NCI-H524 (cell line): ENCODE results near the gene CCDC116.
"Not testable (repeated sequence)": the region's sequence is repeated elsewhere in the genome, so short reads cannot be mapped to it uniquely, and the experiment has no call there.

Source experiments
- DNase-seq, 2 experiments: peaks; one replicate each; lab custom pipeline; 2025; lab: John Stamatoyannopoulos, UW

CCDC116 gene

DNA sequence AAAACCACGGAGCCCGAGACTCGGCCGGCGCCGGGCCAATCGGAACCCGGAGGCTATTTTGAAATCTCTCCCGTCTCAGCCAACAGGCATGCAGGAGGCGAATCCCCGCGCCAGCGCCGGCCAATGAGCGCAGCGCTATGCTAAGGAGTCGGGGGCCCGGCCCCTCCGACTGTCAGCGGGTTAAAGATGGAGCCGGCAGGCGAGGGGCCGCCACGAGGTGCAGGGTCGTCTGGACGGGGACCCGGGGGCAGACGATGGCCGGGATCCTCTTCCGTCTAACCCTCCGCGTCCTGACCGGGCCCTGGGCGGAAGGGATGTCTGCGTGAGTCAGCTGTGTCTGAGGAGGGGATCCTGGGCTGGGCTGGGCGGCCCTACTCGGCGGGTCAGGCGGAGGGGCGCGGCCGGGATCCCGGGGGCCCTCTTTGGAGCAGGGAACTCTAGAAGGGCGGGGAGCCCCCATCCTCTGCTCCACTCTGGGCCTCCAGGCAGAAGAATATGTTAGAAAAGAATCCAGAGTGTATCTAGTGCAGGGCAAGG lies 19.5 kb downstream of the CCDC116 start:
- DNase-seq = peak; percentile 82 to 94

DNA sequence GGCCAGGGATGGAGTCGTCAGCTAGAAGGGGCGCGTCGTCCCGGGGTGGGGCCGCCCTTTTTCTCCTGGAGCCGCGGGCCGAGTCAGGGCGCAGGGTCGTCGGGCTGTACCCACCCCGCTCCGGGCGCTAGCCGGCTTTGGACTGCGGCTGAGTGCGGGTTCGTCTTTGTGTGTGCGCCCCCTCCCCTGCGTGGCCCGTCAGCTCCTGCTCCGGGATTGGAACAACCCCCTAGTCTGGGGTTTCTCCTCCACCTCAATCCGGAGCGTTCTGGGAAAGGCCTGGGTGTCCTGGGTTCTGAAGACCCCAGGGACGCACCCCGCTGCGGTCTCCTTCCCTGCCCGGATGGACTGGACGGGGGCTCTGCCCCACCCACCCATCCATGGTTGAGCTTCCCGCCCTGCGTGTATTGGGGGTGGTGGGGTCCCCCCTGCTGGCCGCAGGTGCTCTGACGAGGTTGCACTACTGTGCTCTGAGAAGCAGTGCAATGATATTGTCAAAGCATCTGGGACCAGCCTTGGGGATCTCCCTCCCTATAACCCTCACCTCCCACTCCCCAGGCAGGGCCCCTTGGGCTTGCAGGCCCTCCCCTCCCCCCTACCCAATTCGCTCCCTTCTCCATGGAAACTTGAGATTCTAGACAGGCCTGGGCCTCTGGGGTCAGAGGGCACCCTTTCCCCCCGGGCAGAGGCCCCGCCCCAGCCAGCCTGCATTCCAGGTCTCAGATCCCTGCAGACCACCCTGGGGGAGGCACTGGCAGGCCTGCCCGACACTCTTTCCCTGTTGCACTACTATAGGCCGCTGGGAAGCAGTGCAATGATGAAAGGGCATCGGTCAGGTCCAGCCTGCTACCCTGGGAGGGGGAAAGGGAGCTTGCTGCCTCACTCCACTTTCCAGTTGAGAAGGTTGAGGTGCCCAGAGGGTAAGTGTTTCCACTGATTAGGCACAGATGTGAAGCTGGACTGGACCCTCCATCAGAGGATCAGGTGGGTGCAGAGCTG lies 20.3 kb downstream of the CCDC116 start:
- DNase-seq = no peak

DNA sequence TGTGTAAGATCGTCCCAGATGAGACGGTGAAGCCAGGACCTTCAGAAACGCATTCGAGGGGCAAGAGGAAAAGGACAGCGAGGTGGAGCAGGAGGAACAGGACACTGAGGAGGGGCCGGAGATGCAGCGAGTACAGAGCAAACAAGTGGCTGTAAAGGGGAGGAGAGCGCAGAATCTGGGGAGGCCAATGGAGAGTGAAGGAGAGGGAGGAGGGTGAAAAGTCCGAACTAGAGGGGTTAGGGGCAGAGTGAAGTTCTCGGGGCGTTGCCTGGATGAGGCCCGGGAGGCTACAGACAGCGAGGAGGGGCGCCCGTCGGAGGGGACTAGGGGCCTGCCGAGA lies 24.4 kb downstream of the CCDC116 start:
- DNase-seq = no peak

DNA sequence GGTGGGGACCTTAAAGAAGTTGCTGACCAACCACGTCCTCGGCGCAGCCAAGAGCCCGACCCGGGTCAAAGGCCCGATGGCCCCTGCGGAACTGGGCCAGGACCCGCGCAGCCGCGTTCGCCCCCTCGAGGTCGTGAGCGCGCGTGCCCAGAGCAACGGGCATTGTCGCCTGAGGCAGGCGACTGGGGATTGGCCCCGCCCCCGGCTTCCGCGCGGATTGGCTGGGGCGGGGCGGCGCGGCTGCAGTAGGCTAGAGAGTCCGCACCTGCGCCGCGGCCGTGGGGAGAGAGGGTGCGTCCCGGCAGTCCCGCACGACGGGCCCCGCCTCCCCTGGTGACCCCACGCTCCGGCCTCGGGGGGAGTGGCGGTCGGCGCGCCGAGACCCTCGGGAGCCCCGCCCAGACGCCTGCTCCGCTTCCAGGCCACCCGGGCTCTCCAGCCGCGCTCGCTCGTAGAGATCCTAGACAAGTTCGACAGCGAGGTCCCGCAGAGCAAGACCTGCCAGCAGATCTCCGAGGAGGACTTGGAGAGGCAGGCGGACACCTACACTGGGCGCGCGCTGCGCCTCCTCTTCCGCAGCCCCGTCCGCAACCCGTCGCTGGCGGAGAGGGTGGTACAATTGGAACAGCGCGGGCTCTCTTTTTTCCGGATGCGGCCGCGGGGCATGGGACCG lies 24.9 kb downstream of the CCDC116 start:
- peak; percentile 84 to 91 for DNase-seq

DNA sequence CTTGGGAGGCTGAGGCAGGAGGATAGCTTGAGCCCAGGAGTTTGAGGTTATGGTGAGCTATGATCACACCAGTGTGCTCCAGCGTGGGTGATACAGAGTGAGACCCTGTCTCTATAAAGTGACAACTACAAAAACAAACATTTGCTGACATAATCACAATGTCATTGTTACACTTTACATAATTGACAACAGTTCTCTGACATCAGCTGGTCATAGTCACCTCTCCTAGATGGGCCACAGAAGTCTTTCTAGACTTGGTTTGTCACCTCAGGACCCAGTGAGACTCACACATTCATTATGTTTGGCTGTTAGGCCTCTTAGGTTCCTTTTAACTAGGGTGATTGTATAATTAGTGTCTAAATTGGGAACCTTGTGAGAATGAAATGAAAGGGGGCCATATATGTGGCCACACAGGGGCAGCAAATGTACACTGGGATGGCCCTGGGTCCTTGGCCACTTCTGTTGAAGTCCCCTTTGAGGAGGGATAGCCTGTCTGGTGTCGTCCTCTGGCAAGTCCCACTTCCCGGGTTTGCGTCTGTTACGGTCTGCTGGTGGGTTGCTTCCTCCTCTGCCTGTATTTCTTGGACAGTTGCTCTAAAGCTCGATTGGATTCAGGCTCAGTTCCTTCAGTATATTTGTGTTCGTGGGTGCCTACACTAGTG lies 27.4 kb downstream of the CCDC116 start:
- peak in 1 of 2 experiments; percentile 37 for DNase-seq

DNA sequence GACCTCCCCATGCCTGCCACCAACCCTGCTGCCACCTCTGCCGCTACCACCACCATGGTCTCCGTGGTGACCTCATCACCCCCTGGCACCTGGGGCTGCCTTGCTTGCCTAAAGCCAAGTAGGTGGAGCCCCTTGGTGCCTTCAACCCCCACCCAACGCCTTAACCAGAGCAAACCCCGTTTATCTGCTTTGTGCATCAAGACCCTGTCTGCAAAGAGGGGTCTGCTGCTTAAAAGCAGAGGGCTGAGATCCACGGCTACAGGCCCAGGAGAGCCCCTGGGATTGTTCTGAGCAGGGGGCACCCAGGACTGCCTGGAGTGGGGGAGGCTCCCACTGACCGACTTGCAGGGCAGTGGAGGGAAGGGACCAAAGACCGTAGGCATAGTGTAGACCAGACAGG lies 28.3 kb downstream of the CCDC116 start:
- DNase-seq = no peak

DNA sequence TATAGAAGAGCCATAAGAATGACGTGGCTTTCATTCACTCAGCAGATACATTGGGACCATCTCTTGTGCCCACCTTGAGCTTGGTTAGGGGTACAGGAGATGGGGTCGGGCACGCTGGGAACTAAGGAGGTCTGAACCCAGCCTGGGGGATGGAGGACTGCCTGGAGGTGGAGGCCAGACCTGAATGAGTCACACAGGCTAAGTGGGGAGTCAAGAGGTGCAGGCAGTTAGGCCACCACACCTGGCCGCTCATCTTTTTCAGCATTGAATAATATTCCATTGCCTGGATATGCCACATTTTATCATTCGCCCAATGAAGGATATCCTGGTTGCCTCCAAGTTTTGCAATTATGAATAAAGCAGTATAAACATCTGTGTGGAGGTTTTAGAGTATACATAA lies 29.4 kb downstream of the CCDC116 start:
- no peak for DNase-seq

DNA sequence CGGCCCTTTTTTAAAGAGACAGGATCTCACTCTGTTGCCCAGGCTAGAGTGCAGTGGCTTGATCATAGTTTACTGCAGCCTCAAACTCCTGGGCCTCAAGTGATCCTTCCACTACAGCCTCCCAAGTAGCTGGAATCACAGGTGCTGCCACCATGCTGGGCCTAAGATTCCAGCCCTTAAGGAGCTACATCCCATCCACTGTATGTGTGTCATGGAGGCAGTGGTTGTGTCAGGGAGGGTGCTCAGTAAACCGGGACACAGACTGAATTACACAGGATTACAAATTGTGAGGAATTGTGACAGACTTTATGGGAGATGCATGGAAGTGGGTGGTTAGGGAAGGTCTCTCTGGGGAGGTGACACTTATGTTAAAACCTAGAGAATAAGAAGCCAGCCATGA lies 31.2 kb downstream of the CCDC116 start:
- no peak for DNase-seq

DNA sequence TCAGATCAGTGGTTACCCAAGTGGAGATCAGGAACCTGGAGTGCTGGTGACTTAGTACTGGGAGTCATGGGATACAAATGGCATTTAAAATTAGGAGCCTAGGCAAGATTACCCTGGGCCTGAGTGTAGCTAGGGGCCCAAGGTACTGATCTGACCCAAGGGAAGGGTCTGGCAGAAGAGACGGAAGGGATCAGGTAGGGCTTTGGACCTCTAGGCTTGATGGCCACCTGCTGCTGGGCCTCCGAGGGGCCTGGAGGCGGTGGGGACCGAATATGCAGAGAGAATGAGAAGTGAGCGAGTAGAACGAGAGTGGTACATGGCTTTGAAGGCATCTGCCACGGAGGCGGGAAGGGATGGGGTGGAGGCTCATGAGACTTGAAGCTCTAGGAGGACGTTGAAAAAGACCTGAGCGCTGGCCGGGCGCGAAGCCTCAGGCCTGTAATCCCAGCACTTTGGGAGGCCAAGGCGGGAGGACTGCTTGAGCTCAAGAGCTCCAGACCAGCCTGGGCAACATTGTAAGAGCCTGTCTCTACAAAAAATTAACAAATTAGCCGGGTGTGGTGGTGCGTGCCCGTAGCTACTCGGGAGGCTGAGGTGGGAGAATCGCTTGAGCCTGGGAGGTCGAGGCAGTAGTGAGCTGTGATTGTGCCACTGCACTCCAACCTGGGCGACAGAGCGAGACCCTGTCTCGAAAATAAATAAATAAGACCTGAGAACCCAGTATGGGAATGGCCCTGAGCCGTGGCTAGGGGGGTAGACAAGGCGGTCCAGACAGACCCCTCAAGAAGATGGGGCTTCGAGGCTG lies 32.7 kb downstream of the CCDC116 start:
- no peak for DNase-seq

DNA sequence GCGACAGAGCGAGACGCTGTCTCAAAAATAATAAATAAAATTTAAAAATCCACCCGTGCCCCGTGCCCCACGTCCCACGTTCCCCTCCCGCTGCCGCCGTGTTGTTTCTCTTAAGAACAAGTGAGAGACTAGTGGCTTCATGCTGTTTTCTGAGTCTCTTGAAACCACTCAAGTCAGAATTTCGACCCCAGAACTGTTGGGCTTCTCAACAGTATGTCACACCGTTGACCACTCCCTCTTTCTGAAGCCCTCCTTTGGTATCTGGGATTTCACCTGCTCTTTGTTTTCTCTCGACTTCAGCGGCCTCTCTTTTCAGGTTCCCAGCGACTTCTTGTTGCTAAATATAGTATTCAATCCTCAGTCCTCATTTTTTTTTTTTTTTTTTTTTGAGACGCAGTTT lies 34.2 kb downstream of the CCDC116 start:
- no peak for DNase-seq

DNA sequence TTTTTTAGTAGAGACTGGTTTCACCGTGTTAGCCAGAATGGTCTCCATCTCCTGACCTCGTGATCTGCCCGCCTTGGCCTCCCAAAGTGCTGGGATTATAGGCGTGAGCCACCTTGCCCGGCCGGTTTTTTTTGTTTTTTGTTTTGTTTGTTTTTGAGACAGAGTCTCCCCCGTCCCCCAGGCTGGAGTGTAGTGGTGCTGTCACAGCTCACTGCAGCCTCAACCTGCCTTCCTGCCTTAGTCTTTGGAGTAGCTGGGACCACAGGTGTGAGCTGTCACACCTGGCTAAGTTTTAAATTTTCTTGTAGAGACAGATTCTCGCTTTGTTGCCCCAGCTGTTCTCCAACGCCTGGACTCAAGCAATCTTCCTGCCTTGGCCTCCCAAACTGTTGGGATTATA lies 36.5 kb downstream of the CCDC116 start:
- DNase-seq = no peak

DNA sequence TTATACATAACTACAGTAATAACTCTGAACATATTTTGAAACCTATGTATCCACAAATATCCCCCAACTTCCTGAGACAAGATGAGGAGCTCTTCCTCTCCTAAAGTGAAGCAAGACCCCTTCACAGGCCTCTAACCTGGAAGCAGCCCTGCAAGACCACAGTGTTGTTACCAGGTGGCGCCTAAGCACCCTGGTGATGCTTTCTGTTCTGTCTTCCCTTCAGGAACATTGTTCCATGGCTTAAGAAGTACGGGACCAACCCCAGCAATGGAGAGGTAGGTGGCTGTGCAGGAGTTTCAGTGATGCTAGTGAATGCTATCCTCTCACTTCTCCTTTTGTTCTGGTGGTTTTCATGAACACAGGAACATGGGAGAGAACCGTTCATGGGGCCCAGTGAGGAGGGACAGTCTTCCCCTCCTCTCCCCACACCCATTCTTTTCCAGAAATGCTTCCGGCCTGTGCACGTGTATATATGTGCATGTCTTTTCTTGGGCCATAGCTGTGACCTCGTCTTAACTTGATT lies 39.6 kb downstream of the CCDC116 start:
- DNase-seq = no peak

DNA sequence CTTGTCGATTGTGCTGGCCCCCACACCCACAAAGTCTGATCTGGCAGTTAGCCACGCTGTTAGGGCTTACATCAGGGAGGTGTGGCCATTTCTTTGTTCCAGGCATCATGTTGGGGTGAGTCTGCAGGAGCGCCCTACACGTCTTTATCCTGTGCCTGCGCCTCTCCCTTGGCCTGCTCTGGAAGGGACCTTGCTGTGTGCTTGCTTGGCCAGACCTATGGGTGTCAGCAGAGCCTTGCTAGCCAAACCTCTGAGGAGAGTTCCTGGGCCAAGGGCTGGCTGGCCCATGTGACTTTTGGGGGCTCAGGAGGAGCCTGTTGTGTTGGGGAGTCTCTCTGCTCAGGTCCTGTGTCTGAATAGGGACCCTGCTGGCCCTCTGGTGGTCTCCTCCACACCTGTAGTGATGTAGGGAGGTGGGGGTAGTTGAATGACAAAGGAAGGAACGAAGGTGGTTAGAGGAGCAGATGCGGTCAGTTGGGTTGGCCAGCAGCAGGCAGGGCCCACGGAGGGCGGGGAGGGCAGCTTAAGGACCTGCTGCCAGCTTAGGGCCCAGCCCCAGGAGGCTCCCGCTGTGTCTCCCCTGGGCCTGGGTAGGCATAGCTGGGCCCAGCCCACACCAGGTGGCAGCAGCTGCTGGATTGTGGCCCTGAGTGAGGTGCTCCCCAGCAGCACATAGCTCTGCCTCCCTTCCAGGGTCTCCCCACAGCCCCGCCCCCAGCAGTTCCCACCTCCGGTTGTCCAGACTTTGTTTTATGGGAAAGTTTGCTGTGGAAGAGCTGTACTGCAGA lies 41.2 kb downstream of the CCDC116 start:
- DNase-seq = peak in 1 of 2 experiments; percentile 66

DNA sequence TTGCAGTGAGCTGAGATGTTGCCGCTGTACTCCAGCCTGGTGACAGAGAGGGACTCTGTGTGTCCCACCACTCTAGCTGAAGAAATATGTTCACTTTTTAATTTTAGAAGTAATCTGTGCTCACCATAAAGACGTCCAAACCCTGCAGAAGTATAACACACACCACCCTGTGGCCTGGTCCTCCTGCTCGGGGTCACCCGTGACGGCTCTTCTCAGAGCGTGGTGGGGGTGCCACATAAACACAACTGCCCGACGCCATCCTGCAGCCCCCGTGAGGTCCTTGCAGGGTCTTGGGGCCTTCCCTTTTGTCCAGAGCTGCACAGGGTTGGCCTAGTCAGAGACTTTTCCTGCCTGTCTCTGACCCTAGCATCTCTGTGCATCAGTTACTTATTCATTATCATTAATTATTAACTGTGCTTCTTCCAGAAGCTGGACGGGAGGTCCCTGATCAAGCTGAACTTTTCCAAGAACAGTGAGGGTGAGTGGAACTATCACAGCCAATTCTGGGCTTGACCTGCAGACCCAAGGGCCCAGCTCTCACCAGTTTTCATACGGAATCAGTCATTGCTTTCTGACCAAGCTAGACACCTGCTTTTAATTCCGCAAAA lies 42.2 kb downstream of the CCDC116 start:
- no peak for DNase-seq

DNA sequence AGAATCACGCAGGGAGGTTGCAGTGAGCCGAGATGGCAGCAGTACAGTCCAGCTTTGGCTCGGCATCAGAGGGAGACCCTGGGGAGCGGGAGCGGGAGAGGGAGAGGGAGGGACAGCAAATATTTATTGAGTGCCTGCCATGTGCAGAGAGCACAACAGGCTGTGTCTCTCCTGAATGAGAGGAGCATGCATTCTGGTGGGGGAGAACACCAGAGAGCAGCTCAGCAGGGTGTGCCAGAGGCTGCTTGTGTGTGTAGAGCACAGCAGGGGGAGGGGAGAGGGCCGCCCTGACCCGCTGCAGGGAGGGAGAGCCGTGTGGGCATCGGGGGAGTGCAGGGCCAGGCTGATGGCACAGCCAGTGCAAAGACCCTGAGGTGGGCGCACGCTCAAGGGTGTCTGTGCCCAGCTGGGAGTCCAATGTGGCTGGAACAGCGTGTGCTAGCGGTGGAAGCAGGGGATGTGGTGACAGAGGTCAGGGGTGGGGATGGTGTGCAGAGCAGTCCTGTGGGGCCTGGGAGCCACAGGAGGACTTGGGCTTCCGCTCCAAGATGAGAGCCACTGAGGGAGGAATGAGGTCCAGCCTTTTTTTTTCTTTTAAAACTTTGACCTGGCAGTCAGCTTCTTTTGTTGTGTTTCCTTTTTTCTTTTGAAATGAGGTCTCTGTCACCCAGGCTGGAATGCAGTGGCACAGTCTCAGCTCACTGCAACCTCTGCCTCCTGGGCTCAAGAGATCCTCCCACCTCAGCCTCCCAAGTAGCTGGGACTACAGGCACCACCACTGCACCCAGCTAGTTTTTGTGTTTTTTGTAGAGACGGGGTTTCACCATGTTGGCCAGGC lies 45.3 kb downstream of the CCDC116 start:
- DNase-seq = peak in 1 of 2 experiments; percentile 27

DNA sequence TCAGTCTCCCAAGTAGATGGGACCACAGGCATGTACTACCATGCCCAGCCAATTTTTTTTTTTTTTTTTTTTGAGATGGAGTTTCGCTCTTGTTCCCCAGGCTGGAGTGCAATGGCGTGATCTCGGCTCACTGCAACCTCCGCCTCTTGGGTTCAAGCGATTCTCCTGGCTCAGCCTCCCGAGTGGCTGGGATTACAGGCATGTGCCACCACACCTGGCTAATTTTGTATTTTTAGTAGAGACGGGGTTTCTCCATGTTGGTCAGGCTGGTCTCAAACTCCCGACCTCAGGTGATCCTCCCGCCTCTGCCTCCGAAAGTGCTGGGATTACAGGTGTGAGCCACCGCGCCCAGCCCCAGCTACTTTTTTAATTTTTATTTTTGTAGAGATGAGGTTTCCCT lies 46.3 kb downstream of the CCDC116 start:
- DNase-seq = not testable (repeated sequence)

DNA sequence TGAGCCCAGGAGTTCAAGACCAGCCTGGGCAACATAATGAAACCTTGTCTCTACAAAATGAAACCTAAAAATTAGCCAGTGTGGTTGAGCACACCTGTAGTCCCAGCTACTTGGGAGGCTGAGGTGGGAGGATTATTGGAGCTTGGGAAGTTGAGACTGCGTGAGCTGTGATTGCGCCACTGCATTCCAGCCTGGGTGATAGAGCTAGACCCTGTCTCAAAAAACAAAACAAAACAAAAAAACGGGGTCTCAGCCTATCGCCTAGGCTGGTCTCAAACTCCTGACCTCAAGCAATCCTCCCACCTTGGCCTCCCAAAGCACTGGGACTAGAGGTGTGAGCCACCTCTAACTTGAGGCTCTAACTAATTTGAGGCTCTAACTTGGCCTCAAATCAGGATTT lies 46.8 kb downstream of the CCDC116 start:
- no peak for DNase-seq

DNA sequence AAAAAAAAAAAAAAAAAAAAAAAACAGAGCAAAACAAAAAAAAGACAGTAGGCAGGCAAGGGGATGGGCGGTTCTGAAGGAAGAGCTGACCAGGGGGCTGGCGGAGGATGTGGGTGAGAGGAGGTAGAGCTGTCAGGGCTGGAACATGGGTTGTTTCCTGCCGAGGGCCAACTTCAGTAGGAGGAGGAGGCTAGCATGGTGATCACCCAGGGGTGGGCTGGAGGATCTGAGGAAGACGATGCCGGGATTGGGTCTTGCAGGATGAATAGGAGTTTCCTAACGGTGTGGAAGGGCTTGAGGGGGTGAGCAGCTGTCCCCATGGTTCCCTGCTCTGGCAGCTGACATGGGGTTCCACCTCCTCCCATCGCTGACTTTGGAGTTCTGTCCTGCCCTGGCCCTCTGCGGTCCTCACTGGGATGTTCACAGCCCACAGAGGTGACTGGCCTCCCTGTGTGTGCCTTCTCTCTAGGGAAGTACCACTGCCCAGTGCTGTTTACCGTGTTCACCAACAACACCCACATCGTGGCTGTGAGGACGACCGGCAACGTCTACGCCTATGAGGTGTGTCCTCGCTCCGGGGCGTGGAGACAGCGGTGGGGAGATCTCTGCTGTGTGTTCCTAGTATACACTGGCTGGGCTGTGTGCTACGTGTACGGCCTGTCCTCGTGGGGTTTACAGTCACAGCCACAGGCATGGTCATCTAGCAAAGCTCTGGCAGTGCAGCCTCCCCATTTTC lies 48.4 kb downstream of the CCDC116 start:
- no peak for DNase-seq
